HG02798 (cell line): ENCODE results near the gene ADAMTS9.
"Not testable (repeated sequence)": the region's sequence is repeated elsewhere in the genome, so short reads cannot be mapped to it uniquely, and the experiment has no call there.

Source experiments
- ATAC-seq: cut with Tn5 transposase; IDR thresholded peaks from one replicate; pipeline ENCODE4 v1.9.1; 2021; ENCODE audit warnings: mild to moderate bottlenecking; ENCODE audit not compliant: unreplicated experiment, poor library complexity

Gene ADAMTS9

GRCh38 chr3:64549869-64550268 lies 137.9 kb downstream of the ADAMTS9 start:
- ATAC-seq, result no peak

- ATAC-seq, result no peak
Observed at GRCh38 chr3:64548200-64548889, 139.5 kb downstream of the ADAMTS9 start.

- ATAC-seq, result no peak
Observed at GRCh38 chr3:64546856-64547255, 140.9 kb downstream of the ADAMTS9 start.

- not testable (repeated sequence) for ATAC-seq
Observed at GRCh38 chr3:64545239-64545638, 142.6 kb downstream of the ADAMTS9 start.

- ATAC-seq, result no peak
Observed at GRCh38 chr3:64541803-64542202, 146.0 kb downstream of the ADAMTS9 start.

GRCh38 chr3:64539451-64540196 lies 148.2 kb downstream of the ADAMTS9 start:
- no peak for ATAC-seq

- no peak for ATAC-seq
Observed at GRCh38 chr3:64536166-64536565, 151.6 kb downstream of the ADAMTS9 start.

- peak; percentile 91 for ATAC-seq
Observed at GRCh38 chr3:64533617-64534317, 154.0 kb downstream of the ADAMTS9 start.

- no peak for ATAC-seq
Observed at GRCh38 chr3:64530434-64531049, 157.3 kb downstream of the ADAMTS9 start.

- ATAC-seq, result no peak
Observed at GRCh38 chr3:64523324-64523723, 164.5 kb downstream of the ADAMTS9 start.

GRCh38 chr3:64520334-64520733 lies 167.5 kb downstream of the ADAMTS9 start:
- ATAC-seq, result no peak

- ATAC-seq, result no peak
Observed at GRCh38 chr3:64518950-64519349, 168.8 kb downstream of the ADAMTS9 start.

- ATAC-seq, result no peak
Observed at GRCh38 chr3:64518496-64518895, 169.3 kb downstream of the ADAMTS9 start.

GRCh38 chr3:64514889-64515288 lies 172.9 kb downstream of the ADAMTS9 start:
- ATAC-seq, result no peak

- ATAC-seq, result no peak
Observed at GRCh38 chr3:64509206-64509605, 178.6 kb downstream of the ADAMTS9 start.

- no peak for ATAC-seq
Observed at GRCh38 chr3:64508140-64508539, 179.7 kb downstream of the ADAMTS9 start.

- ATAC-seq, result no peak
Observed at GRCh38 chr3:64506255-64506654, 181.5 kb downstream of the ADAMTS9 start.

- no peak for ATAC-seq
Observed at GRCh38 chr3:64505419-64505818, 182.4 kb downstream of the ADAMTS9 start.

- no peak for ATAC-seq
Observed at GRCh38 chr3:64502284-64502683, 185.5 kb downstream of the ADAMTS9 start.

GRCh38 chr3:64501298-64501906 lies 186.4 kb downstream of the ADAMTS9 start:
- no peak for ATAC-seq
